ENCODE results near the gene BRD3.

BRD3 gene

DNA sequence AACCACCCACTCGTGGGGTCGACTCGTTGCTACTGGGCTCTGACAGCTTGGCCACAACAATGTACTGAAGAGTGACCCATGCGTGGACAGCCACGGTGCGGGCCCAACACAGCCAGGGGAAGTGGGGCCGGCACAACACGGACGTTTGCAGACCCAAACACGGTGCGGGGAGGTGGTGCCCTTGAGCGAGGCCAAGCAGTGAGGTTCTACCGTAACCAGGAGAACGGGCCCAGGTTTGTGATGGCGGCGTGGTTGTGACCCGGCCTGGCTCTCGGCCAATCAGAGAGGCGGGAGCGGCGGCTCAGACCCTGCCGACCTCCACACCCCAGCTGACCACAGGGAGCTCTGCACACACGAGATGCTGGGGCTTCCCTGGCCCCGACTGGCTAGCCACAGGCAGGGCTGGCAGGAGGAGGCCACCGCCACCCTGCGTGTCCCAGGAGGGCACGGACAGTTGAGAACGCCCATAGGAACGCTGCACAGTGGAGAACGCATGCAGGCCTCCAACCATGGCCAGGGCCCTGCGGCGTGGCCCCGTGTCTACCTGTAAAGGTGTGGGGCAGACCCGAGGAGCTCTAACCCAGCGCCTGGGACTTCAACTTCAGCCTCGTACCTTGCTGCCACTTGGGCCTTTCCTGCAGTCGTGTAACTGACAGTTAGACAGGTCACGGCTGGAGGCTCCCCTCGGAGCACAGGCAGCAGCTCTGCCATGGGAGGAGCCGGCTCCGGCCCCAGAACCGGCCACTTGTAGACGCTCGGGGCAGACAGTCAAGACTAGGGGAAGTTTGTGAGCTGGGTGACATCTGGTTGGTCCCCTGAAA lies 13.7 kb downstream of the BRD3 start:
- DNase-seq, result no peak

DNA sequence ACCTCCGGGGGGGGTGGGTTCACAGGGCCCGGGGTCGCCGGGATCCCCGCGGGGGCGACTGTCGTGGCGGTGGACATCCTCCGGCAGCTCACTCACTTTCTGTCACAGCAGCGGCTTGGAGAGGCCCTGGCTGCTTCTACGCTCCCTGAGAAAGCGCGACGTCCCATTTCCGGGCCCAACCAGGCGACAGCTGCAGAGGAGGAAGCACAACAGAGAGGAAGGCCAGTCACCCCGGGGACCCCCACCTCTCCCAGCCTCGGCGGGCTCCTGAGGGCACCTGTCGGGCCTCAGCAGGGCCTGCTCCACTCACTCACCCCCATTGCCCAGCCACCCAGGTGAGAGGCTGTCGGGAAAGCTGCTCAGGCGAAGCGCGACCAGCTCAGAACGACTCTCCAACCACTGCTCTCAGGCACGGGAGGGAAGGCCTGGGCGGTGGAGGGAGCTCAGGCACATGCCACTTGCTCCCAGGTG lies 14.4 kb downstream of the BRD3 start:
- DNase-seq, result no peak

DNA sequence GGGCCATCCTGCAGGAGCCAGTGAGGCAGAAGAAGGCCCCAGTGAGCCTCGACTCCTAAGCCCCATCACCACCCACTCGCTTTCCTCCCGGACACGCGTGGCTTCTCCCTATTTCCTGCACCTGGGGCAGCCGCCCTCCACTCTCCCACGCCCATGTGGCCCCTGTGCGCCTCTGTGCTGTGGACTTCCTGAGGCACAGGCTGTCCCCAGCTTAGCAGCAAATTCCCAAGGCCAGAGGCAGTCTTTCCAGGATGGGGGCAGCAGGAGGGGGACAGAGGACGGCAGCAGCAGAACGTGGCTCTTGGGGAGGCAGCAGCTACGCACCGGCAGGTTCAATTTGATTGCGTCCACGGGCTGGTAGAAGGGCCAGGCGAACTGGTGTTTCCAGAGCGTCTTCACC lies 14.9 kb downstream of the BRD3 start:
- no peak for DNase-seq

DNA sequence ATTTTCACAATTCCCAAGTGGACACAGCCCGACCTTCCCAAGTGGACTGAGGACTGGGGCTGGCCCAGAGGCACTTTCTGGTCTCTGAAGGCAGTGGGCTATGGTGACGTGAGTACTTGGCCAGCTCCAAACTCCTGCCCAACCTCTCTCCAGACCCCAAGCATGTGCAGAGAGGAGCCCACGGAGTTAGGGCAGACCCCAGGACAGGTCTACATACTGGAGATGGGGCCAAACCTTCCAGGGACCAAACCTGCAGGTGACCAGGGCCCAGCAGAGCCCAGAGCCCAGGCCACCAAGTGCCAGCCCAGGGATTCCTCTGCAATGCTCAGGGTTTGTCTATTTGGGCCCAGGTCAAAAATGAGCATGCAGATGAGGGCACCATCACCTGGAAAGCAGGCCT lies 15.3 kb downstream of the BRD3 start:
- DNase-seq, result no peak

DNA sequence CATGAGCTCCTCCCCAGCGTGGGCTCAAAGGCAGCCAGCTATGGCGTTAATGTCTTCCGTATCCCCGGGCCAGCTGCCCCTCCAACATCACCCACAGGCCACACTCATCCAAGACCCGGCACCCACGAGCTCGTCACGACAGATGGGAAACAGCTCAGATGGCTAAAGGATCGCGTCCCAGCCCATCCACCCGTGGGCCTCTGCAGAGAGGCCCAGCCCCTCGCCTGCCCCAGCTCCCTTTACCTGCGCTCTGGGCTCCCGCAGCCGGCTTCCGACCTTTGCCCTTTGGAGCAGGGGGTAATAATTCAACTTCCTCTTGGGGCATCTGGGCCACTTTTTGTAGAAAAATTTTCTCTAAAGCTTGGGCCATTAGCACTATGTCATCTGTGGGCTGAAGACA lies 16.5 kb downstream of the BRD3 start:
- no peak for DNase-seq

DNA sequence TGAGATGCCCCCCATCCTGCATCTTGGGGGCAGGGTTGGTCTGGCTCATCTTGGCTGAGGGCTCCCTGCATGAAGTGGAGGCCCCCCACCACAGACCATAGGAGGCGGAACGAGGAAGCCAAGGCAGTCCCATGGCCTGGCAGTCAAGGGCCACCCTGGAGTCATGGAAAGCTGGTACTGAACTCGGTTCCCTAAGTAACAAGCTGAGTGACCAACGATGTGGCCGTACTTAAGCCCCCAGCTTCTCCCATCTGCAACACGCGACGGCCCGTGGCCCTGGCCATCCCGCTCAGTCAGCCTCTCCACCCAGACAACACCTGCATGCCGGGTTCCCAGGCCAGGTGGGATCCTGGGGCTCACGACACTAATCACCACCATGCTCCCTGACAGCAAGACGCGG lies 17.1 kb downstream of the BRD3 start:
- DNase-seq, result no peak

DNA sequence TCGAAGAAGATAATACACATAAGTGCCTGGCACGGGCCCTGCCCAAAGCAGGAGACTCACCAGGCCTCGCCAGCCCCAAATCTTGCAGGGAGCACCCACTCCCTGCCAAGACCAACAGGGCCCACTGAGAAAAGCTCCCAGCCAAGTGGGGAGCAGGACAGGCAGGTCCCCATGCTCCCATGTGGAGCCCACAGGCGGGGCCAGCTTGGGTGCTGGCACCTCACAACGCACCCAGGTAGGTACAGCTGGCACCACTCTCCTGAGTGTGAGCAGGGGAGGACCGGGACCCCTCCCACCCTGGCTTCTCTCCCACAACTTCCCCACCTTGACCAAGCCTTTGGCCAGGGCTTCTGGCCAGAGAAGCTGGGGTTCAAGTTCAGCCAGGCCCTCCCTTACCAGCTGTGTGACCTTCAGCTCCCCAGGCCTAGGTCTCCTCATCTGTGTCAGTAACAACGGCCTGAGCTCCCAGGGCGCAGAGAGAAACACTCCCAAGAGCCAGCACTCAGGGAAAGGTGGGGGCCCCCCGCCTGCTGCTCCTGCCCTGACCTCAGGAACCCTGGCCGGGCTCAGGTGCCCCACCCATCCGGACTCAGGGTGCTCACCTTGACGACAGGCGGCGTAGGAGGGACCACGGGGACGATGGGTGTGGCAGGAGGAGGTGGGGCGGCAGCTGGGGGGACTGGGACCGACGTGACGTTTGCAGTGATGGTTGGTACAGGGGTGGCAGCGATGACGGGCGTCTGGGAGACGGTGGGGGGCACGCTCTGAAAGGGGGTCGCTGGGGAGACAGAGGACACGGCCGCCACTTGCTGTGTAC lies 17.8 kb downstream of the BRD3 start:
- no peak for DNase-seq

DNA sequence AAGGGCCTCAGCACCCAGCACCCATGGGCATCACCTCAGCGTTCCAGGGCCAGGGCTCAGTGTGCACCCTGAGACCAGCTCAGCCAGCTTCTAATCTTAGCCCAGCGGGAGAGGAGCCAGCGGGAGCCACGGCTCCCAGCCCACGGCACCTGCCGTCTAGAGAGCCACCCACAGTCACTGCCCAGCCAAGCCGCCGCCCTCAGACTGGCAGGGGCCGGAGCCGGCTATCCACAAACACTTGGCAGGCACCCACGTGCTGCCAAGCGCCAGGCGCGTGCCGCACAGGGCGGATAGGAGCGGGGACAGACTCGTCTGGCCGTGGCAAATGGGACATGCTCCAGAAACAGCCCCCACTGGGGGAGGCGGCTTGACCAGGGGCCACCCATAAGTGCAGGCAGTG lies 18.6 kb downstream of the BRD3 start:
- DNase-seq, result no peak

DNA sequence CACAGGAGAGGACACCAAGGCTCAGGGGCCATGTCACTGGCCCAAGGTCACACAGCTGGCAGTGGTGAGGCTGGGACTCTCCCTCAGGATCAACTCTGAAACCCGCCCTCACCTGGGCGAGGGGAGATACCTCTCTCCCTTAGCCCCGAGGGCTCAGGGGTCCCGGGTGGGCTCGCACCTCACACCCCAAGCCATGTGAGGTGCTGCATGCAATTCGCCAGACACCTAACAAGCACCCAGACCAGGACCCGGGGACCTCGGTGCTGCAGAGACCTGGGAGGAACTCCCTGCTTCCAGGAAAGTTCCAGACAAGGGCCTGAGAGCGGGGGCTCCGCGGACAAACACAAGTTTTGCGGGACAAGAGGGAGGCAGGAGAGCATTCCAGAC lies 19.3 kb downstream of the BRD3 start:
- no peak for DNase-seq

DNA sequence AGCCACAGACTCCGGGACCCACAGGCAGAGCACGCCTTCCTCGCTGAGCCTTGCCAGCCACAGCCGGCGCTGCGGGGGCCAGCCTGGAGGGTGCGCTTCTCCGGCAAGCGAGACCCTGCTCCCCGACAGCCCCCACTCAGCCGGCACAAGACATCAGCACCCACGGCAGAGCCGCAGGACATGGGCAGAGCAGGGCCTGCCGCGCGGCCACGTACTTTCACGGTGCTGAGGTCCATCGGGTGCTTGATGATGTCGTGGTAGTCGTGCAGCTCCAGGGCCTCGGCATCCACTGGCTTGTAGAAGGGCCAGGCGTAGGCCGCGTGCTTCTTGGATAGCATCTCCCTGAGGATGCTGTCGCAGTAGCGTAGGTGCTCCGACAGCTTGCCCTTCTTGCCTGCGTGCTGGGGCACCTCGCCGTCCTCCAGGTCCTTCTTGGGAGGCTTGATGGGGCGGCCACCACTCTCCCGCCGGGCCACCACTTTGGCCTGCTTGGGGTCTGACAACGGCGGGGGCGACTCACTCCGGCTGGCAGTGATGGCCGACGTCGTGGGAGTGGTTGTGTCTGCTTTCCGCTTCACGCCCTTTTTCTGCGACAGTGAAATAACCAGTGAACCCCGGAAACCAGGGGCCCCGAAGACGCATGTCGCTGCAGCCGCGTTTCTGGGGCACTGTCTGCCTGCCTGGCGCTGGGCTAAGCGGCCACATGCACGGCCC lies 19.8 kb downstream of the BRD3 start:
- no peak for DNase-seq

DNA sequence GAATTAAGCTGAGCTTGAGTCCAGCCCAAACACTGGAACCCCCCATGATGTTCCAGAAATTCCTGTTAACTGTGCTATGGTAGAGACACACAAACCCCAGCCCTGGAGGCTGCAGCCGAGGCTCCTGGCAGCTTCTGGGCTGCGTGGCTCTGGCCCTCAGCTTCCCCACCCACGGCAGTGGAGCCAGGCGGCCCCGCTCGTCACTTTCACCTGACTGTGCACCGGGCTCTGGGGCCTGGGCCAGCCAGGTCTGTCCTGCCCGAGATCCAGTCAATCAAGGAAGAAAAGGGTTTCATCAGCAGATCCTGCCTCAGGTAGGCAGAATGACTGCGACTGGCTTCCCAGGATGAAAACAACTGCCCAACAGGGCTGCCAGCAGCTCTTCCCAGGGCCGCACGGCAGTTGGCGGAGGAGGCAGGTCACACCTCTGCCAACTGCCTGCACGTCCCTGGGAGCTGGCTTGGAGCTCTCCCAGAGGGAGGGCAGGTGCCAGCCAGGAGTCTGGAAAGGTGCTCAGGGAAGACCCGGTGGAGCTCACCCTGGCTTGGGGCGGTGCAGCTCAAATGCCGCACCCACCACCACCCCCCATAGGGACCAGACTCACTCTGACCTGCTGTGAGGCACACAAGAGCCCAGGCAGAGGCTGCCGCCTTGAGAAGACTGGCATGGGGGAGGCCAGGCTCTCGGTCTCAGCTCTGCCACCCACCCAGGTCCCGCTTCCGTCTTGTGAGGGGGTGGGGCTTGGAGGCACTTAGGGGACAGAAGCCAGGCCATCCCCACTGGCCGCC lies 20.7 kb downstream of the BRD3 start:
- DNase-seq, result no peak

DNA sequence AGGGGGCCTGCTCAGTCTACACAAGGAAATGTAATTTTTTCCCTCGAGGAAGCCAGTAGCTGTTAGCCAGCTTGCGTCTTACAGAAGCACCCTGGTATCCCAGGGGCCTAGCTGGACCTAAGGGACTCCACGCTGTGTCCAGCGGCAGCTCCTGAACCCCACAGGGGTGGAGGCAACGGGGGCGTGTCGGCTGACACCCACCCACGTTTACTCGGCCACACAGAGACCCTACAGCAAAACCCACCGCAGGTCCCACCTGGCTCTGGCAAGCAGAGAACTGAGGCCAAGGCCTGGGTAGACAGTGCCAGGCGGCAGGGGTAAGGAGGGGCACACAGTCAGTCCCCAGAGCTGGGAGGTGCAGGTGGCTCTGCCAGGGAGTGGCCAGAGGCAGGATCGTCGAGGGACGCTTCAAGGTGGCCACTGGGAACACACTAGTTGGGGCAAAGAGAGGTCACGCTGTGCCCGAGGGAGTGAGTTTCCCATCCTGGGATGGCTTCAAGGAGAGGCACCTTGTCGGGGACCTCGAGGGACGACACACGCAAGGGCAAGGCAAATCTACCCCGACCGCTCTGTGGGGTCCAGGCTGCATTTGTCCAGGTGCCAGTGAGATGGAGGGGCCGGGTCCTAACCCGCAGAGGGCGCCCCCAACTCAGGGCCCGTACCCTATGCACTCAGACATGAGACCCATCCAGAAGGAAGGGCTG lies 21.8 kb downstream of the BRD3 start:
- no peak for DNase-seq

DNA sequence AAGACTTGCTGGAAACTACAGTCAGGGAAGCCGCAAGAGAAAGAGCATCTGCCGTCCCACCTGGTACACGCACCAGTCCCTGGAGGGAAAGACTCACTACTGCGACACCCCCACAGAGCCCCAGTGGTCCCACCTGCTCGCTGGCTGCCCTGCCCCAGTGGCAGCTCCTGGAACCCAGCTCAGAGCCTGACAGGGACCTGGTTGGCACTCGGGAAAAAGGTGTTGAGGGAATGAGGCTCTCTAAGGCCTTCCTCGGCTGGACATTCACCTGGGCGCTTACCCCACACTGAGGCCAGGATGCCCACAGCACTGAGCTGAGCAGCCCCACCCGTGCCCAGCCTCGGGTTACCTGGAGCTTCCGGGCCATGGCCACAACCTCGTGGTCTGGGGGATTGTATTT lies 22.9 kb downstream of the BRD3 start:
- no peak for DNase-seq

DNA sequence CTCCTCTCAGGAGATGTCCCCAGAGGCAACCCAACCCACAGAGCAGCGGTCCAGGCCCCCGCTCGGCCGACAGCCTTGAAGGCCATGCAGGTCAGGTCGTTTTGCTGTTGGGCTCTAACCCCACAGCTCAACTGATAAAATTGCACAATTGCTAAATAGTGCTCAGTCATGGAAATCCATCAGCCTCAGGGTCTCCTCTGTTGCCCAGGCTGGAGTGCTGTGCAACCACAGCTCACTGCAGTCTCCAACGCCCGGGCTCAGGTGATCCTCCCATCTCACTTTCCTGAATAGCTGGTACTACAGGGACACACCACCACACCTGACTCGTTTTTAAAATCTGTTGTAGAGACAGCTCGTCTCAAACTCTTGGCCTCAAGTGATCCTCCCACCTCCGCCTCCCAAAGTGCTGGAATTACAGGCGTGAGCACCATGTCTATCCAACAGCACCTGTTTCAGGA lies 24.3 kb downstream of the BRD3 start:
- DNase-seq, result no peak

DNA sequence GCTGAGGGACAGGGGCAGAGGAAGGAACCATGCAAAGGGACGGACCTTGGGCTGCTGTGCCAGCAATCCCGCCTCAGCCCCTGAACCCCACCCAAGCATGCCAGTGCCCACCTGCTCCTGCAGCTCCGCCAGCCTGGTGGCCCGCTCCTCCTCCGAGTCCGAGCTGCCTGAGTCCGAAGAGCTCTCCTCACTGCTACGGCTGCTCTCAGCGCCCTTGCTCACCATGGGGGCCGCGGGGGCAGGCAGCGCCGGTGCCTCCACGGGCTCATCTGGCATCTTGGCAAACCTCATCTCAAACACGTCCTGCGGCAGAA lies 26.2 kb downstream of the BRD3 start:
- no peak for DNase-seq

DNA sequence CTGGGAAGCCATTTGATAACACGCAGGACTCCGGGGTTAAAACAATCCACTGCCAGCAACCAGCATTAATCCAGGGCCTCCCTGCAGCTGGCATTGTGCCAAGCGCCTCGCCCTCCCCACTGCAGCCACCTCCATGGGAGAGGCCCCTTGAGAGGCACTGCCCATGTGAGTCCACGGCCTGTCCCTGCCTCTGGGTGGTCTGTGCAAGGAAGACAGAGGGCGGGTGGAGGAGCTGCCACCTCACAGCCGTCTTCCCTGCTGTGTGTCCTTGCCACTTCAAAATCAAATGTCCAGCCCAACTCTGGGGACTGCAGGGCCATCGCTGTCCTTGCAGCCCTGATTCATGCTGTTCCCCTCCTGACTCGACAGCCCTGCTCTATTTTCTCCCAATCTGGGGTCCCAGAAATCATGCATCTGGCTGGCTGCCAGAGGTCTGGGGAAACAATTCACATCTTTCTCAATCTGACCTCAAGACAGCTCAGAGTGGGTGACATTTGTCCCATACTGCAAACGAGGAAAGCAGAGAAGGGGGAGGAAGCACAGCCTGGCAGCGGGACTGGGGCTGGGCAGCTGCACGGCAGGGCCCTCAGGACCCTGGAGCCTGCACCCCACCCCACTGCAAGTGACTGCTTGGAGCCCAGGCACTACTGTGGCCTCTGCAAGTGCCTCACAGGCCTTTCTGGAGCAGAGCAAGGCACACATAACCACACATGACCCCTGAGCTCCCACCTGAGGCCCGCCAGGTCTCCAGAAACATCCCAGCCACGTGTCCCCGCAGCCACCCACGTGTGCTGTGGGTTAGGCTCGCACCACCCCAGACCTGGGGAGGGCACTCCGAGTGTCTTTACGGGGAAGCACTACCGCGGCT lies 26.8 kb downstream of the BRD3 start:
- no peak for DNase-seq

DNA sequence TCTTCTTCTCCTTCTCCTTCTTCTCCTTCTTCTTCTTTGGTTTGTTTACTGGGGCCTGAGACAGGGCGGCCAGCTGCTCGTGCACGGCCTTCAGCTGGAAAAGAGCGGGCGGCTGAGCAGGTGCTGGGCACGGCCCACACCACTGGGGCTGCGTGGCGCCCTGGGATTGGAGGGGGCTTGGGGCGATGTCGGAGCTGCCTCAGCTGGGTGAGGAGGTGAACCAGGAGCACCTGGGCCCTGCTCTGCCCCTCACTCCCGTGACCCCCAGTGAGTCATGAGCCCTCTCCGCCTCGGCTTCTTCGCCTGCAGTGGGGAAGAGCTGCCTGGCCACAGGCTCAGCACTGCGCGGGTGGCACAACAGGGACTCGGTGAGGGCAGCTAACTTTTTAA lies 27.7 kb downstream of the BRD3 start:
- no peak for DNase-seq

DNA sequence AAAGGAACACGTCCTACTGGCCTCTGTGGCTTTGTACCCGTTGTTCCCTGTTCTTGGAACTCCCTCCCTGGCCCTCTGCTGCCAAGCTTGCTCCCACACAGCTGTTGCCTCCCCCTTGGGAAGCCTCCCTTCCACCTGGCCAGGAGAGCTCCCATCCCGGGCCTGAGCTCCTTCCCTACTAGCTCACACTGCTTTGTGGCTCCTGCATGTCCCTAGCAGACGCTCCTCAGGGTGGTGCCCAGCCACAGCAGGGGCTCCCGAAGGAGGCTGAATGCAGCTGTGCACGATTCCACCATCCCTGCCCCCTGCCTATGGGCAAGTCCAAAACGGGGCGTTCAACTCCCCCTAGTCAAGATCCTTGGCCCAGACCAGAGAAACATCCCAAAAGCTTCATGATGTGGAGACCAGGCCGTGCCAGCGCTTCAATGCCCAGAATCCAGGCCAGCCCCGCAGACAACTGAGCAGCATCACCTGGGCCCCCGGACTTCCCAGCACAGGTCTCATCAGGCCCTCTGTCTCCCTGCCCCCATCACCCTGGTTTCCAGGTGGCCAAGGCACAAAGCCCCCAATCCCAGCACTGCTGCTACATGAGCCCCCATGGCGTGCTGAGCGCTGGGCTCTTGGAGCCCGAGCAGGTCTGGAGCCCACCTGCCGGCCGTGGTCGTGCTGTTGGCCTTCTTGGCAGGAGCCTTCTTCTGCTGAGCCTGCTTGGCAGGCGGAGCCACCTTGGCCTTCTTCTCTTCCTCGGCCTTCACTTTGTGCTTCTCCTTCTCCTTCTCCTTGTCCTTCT lies 28.2 kb downstream of the BRD3 start:
- no peak for DNase-seq

DNA sequence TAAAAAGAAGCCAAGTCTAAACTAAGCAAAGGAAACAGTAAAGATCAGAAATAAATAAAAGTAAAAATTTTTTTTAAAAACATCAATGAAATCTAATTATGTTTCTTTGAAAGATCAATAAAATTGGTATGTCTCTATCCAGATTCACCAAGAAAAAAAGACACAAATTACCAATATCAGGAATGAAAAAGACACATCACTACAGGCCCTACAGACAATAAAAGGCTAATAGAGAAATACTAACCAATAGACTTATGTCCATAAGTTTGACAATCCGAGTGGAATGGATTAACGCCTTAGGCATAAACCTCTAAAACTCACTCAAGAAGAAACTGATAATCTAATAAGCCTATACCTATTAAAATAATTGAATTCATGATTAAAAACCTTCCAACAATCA lies 30.2 kb downstream of the BRD3 start:
- DNase-seq, result no peak

DNA sequence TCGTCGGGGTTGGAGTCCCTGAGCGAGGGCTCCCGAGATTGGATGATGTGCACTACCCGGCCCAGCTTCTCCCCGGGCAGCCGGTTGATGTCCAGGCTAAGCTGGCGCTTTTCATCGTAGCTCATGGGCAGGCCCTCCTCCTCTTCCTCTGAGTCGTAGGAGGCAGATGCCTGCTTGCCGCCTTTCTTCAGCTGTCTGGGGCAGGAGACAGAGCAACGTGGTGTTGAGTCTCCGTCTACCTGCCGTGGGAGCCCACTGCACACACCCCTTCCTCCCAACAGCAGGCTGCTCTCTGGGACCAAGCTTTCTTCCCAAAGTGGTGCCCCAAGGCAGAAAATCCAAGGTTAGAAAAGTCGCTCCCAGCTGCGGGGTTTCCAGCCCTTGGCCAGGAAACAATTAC lies 31.7 kb downstream of the BRD3 start:
- DNase-seq, result no peak
